IPS-18a (cell line): ENCODE data around the gene COL13A1.

Source experiments
- H3K27ac ChIP-seq: one replicate; pipeline ENCODE4 v1.5.1; 2013; ENCODE audit warnings: low read length
- H3K27me3 ChIP-seq: one replicate; pipeline ENCODE4 v1.6.1; 2013; ENCODE audit warnings: mild to moderate bottlenecking, low read length; ENCODE audit not compliant: control insufficient read depth, insufficient read depth
- H3K36me3 ChIP-seq: one replicate; pipeline ENCODE4 v1.6.1; 2013; ENCODE audit warnings: low read depth, low read length; ENCODE audit not compliant: control insufficient read depth
- H3K4me1 ChIP-seq: one replicate; pipeline ENCODE4 v1.6.1; 2013; ENCODE audit warnings: low read depth, low read length; ENCODE audit not compliant: control insufficient read depth
- H3K4me3 ChIP-seq: one replicate; pipeline ENCODE4 v1.5.1; 2013; ENCODE audit warnings: low read length
- H3K9ac ChIP-seq: one replicate; pipeline ENCODE4 v1.6.1; 2013; ENCODE audit warnings: mild to moderate bottlenecking, low read length, moderate library complexity
- H3K9me3 ChIP-seq: one replicate; pipeline ENCODE4 v1.6.1; 2013; ENCODE audit warnings: low read depth, low read length; ENCODE audit not compliant: control insufficient read depth

The COL13A1 gene

GRCh38 chr10:69968830-69969229, 167.1 kb downstream of the COL13A1 start:
- H3K27ac ChIP-seq = no peak overlapping the region
- no peaks in the 10 kb centered on the region for H3K27me3 ChIP-seq

GRCh38 chr10:69969977-69970376, 168.3 kb downstream of the COL13A1 start:
- H3K4me1 ChIP-seq = peaks cover 9% of the 10 kb centered on the region
- H3K27me3 ChIP-seq = no peaks in the 10 kb centered on the region
- H3K9ac ChIP-seq = no peak overlapping the region
- H3K27ac ChIP-seq = no peak overlapping the region
- H3K9me3 ChIP-seq = no peaks in the 10 kb centered on the region
- H3K36me3 ChIP-seq = no peaks in the 10 kb centered on the region
- H3K4me3 ChIP-seq = no peak overlapping the region

More at GRCh38 chr10:69968830-69969229, 167.1 kb downstream of the COL13A1 start:
- Histone ChIP-seq H3K9me3 (no peaks in the 10 kb centered on the region), H3K36me3 (no peaks in the 10 kb centered on the region), H3K9ac (no peak overlapping the region), H3K4me3 (no peak overlapping the region), H3K4me1 (peaks cover 9% of the 10 kb centered on the region)

GRCh38 chr10:69972981-69973397, 171.3 kb downstream of the COL13A1 start:
- no peaks in the 10 kb centered on the region for H3K27me3 ChIP-seq

GRCh38 chr10:69973678-69974077, 172.0 kb downstream of the COL13A1 start:
- H3K9ac ChIP-seq = no peak overlapping the region
- H3K9me3 ChIP-seq = no peaks in the 10 kb centered on the region
- H3K36me3 ChIP-seq = no peaks in the 10 kb centered on the region
- no peak overlapping the region for H3K27ac ChIP-seq
- H3K4me1 ChIP-seq = peaks cover 9% of the 10 kb centered on the region
- H3K27me3 ChIP-seq = no peaks in the 10 kb centered on the region
- no peak overlapping the region for H3K4me3 ChIP-seq

More at GRCh38 chr10:69972981-69973397, 171.3 kb downstream of the COL13A1 start:
- Histone ChIP-seq H3K9me3 (no peaks in the 10 kb centered on the region), H3K4me3 (no peak overlapping the region), H3K36me3 (no peaks in the 10 kb centered on the region), H3K27ac (no peak overlapping the region), H3K9ac (no peak overlapping the region), H3K4me1 (peaks cover 9% of the 10 kb centered on the region)

GRCh38 chr10:69974551-69975155, 172.9 kb downstream of the COL13A1 start:
- no peaks in the 10 kb centered on the region for H3K36me3 ChIP-seq
- no peak overlapping the region for H3K4me3 ChIP-seq
- no peaks in the 10 kb centered on the region for H3K9me3 ChIP-seq
- no peak overlapping the region for H3K27ac ChIP-seq
- H3K9ac ChIP-seq = no peak overlapping the region
- H3K27me3 ChIP-seq = no peaks in the 10 kb centered on the region
- peaks cover 4% of the 10 kb centered on the region for H3K4me1 ChIP-seq

- H3K36me3 ChIP-seq = no peaks in the 10 kb centered on the region
- H3K27ac ChIP-seq = no peak overlapping the region
- no peak overlapping the region for H3K4me3 ChIP-seq
- no peaks in the 10 kb centered on the region for H3K27me3 ChIP-seq
- no peaks in the 10 kb centered on the region for H3K9me3 ChIP-seq
- no peak overlapping the region for H3K9ac ChIP-seq
- H3K4me1 ChIP-seq = no peaks in the 10 kb centered on the region
Measured at GRCh38 chr10:69976795-69977546, 175.3 kb downstream of the COL13A1 start.

GRCh38 chr10:69979174-69979573, 177.5 kb downstream of the COL13A1 start:
- H3K27ac ChIP-seq = no peak overlapping the region
- H3K4me3 ChIP-seq = no peak overlapping the region
- no peak overlapping the region for H3K9ac ChIP-seq
- H3K36me3 ChIP-seq = no peaks in the 10 kb centered on the region
- H3K4me1 ChIP-seq = no peaks in the 10 kb centered on the region
- no peaks in the 10 kb centered on the region for H3K27me3 ChIP-seq
- H3K9me3 ChIP-seq = no peaks in the 10 kb centered on the region

GRCh38 chr10:69980672-69981071, 179.0 kb downstream of the COL13A1 start:
- Histone ChIP-seq H3K9ac (no peak overlapping the region), H3K27ac (no peak overlapping the region), H3K9me3 (no peaks in the 10 kb centered on the region), H3K36me3 (no peaks in the 10 kb centered on the region), H3K27me3 (no peaks in the 10 kb centered on the region), H3K4me1 (no peaks in the 10 kb centered on the region), H3K4me3 (no peak overlapping the region)

GRCh38 chr10:69988094-69988493, 186.4 kb downstream of the COL13A1 start:
- no peak overlapping the region for H3K4me3 ChIP-seq
- no peak overlapping the region for H3K9ac ChIP-seq
- H3K27me3 ChIP-seq = no peaks in the 10 kb centered on the region
- no peaks in the 10 kb centered on the region for H3K4me1 ChIP-seq
- no peaks in the 10 kb centered on the region for H3K36me3 ChIP-seq
- H3K9me3 ChIP-seq = no peaks in the 10 kb centered on the region
- H3K27ac ChIP-seq = no peak overlapping the region

- Histone ChIP-seq H3K9ac (no peak overlapping the region), H3K36me3 (no peaks in the 10 kb centered on the region), H3K4me3 (no peak overlapping the region), H3K27me3 (no peaks in the 10 kb centered on the region), H3K27ac (no peak overlapping the region), H3K9me3 (peaks cover 3% of the 10 kb centered on the region), H3K4me1 (no peaks in the 10 kb centered on the region)
Measured at GRCh38 chr10:69991151-69991550, 189.4 kb downstream of the COL13A1 start.

- peaks cover 3% of the 10 kb centered on the region for H3K9me3 ChIP-seq
- no peak overlapping the region for H3K27ac ChIP-seq
- no peak overlapping the region for H3K9ac ChIP-seq
- H3K27me3 ChIP-seq = no peaks in the 10 kb centered on the region
- no peaks in the 10 kb centered on the region for H3K36me3 ChIP-seq
- H3K4me1 ChIP-seq = no peaks in the 10 kb centered on the region
- no peak overlapping the region for H3K4me3 ChIP-seq
Measured at GRCh38 chr10:69994262-69994661, 192.6 kb downstream of the COL13A1 start.

GRCh38 chr10:69996611-69997010, 194.9 kb downstream of the COL13A1 start:
- Histone ChIP-seq H3K27me3 (no peaks in the 10 kb centered on the region), H3K4me1 (no peaks in the 10 kb centered on the region), H3K27ac (no peak overlapping the region), H3K4me3 (no peak overlapping the region), H3K9ac (no peak overlapping the region), H3K36me3 (no peaks in the 10 kb centered on the region), H3K9me3 (peaks cover 3% of the 10 kb centered on the region)
